Natural killer cell treated with Interleukin-12 subunit alpha and Interleukin-12 subunit beta and Interleukin-15 and Interleukin-18, amount 100 ng/mL, for 72 hours (primary cell): ENCODE data around the gene GFOD1. TPM values are rescaled to one million over a fixed set of nuclear protein-coding genes. Genes with fewer than 3 reads are reported as not detected.
"Not testable (repeated sequence)": the region's sequence is repeated elsewhere in the genome, so short reads cannot be mapped to it uniquely, and the experiment has no call there.

Experiments
- ATAC-seq, 2 donors: fragments of 150-1000 bp; cut with Tn5 transposase in 1 of 2; sonication (Bioruptor Pico), chemical (Tn5 transposase) in 1 of 2; 2 replicates each; pipeline ENCODE4 v1.10.0; 2021
- DNase-seq: peaks from one replicate; pipeline ENCODE4 v3.0.0; 2022; ENCODE audit warnings: low spot score
- H3K27ac Mint-ChIP-seq, 2 donors: 1 replicate in 1 of 2; 2 replicates in 1 of 2; pipeline ENCODE4 v1.8.0; 2022; ENCODE audit warnings: mixed read lengths in 2 of 2, mild to moderate bottlenecking in 1 of 2, moderate library complexity in 1 of 2
- H3K27me3 Mint-ChIP-seq, 2 donors: 1 replicate in 1 of 2; 2 replicates in 1 of 2; pipeline ENCODE4 v1.8.0; 2022; ENCODE audit warnings: mixed read lengths in 2 of 2
- H3K36me3 Mint-ChIP-seq: one replicate; pipeline ENCODE4 v1.8.0; 2022; ENCODE audit warnings: mixed read lengths
- H3K4me1 Mint-ChIP-seq, 2 donors: 1 replicate in 1 of 2; 2 replicates in 1 of 2; pipeline ENCODE4 v1.8.0; 2022; ENCODE audit warnings: low read depth in 2 of 2, mixed read lengths in 2 of 2, mild to moderate bottlenecking in 1 of 2
- H3K4me3 Mint-ChIP-seq: one replicate; pipeline ENCODE4 v1.8.0; 2022; ENCODE audit warnings: mixed read lengths
- H3K9me3 Mint-ChIP-seq: 2 replicates; pipeline ENCODE4 v1.8.0; 2022; ENCODE audit warnings: mixed read lengths
- total RNA-seq, 2 donors: library from RNA; stranded (reverse); gene quantifications; one replicate each; pipeline ENCODE4 v1.2.3, GENCODE V29; 2022

The GFOD1 gene
- total RNA-seq, 2 donors from 2014 or later, result 9.7 to 12.1 TPM

GRCh38 chr6:13444604-13445003, 42.8 kb downstream of the GFOD1 start:
- Mint-ChIP-seq H3K9me3 (no peaks in the 10 kb centered on the region), H3K36me3 (no peaks in the 10 kb centered on the region), H3K27me3 (no peaks in the 10 kb centered on the region), H3K4me3 (peak overlapping the region; percentile 25), H3K27ac (peak overlapping the region; percentile 3 to 32), H3K4me1 (peaks cover 49 to 52% of the 10 kb centered on the region in 2 donors)
- no peak for DNase-seq
- no peak for ATAC-seq

DNA sequence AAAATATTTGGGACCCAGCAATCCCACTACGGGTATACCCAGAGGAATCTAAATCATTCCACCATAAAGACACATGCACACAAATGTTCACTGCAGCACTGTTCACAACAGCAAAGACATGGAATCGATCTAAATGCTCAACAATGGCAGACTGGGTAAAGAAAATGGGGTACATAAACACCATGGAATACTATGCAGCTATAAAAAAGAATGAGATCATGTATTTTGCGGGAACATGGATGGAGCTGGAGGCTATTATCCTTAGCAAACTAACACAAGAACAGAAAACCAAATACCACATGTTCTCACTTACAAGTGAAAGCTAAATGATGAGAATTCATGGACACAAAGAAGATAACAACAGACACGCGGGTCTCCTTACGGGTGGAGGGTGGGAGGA, 43.4 kb downstream of the GFOD1 start:
- DNase-seq, H3K36me3 Mint-ChIP-seq, H3K9me3 Mint-ChIP-seq, ATAC-seq, H3K27me3 Mint-ChIP-seq, H3K4me3 Mint-ChIP-seq: not testable (repeated sequence)
- peak overlapping the region in 1 of 2 donors; percentile 47 for H3K27ac Mint-ChIP-seq
- H3K4me1 Mint-ChIP-seq, result peaks cover 48 to 49% of the 10 kb centered on the region in 2 donors

DNA sequence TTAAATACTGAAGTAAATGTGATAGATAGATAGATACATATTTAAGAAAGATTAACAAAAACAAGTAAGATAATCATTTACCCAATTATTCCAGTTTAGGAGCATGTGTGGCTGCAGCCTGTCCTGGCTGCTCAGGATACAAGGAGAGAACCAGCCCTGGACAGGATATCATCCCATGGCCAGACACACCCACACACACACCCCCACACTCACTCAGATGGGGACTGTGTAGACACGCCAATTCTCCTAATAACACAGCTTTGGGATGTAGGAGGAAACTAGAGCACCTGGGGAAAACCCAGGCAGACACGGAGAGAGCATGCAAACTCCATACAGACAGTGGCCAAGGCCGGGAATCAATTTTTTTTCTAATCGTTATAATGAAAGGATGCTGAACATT, 45.6 kb downstream of the GFOD1 start:
- DNase-seq, result no peak
- no peak overlapping the region for H3K4me3 Mint-ChIP-seq
- H3K27me3 Mint-ChIP-seq, result no peaks in the 10 kb centered on the region
- no peak overlapping the region for H3K27ac Mint-ChIP-seq
- no peaks in the 10 kb centered on the region for H3K9me3 Mint-ChIP-seq
- no peaks in the 10 kb centered on the region for H3K36me3 Mint-ChIP-seq
- H3K4me1 Mint-ChIP-seq, result peaks cover 34 to 43% of the 10 kb centered on the region in 2 donors
- no peak for ATAC-seq

- DNase-seq (no peak), ATAC-seq (no peak)
- no peaks in the 10 kb centered on the region for H3K36me3 Mint-ChIP-seq
- H3K27ac Mint-ChIP-seq, result no peak overlapping the region
- peaks cover 31 to 35% of the 10 kb centered on the region in 2 donors for H3K4me1 Mint-ChIP-seq
- no peaks in the 10 kb centered on the region for H3K27me3 Mint-ChIP-seq
- H3K9me3 Mint-ChIP-seq, result no peaks in the 10 kb centered on the region
- H3K4me3 Mint-ChIP-seq, result no peak overlapping the region
Measured at GRCh38 chr6:13439644-13440043, 47.8 kb downstream of the GFOD1 start.

- no peaks in the 10 kb centered on the region for H3K36me3 Mint-ChIP-seq
- ATAC-seq, result no peak
- DNase-seq, result no peak
- peak overlapping the region; percentile 41 to 52 for H3K27ac Mint-ChIP-seq
- H3K27me3 Mint-ChIP-seq, result no peaks in the 10 kb centered on the region
- H3K9me3 Mint-ChIP-seq, result peaks cover 3% of the 10 kb centered on the region
- H3K4me1 Mint-ChIP-seq, result peaks cover 42 to 48% of the 10 kb centered on the region in 2 donors
- H3K4me3 Mint-ChIP-seq, result no peak overlapping the region
Measured at GRCh38 chr6:13438126-13438525, 49.3 kb downstream of the GFOD1 start.

- no peaks in the 10 kb centered on the region for H3K27me3 Mint-ChIP-seq
- DNase-seq, result no peak
- peaks cover 44 to 55% of the 10 kb centered on the region in 2 donors for H3K4me1 Mint-ChIP-seq
- no peak overlapping the region for H3K4me3 Mint-ChIP-seq
- H3K27ac Mint-ChIP-seq, result peak overlapping the region; percentile 41 to 52
- no peaks in the 10 kb centered on the region for H3K36me3 Mint-ChIP-seq
- H3K9me3 Mint-ChIP-seq, result peaks cover 3% of the 10 kb centered on the region
- ATAC-seq, result no peak
Measured at GRCh38 chr6:13437218-13437996, 50.0 kb downstream of the GFOD1 start.

- Mint-ChIP-seq H3K4me1 (peaks cover 51 to 62% of the 10 kb centered on the region in 2 donors), H3K27ac (peak overlapping the region; percentile 85 to 91), H3K36me3 (no peaks in the 10 kb centered on the region), H3K9me3 (peaks cover 3% of the 10 kb centered on the region), H3K4me3 (peak overlapping the region; percentile 38), H3K27me3 (no peaks in the 10 kb centered on the region)
- ATAC-seq (no peak), DNase-seq (no peak)
Measured at GRCh38 chr6:13436399-13437217, 50.8 kb downstream of the GFOD1 start.

- peaks cover 61 to 64% of the 10 kb centered on the region in 2 donors for H3K4me1 Mint-ChIP-seq
- peak in 1 of 2 donors; percentile 64 for ATAC-seq
Measured at GRCh38 chr6:13435477-13436246, 51.7 kb downstream of the GFOD1 start.

DNA sequence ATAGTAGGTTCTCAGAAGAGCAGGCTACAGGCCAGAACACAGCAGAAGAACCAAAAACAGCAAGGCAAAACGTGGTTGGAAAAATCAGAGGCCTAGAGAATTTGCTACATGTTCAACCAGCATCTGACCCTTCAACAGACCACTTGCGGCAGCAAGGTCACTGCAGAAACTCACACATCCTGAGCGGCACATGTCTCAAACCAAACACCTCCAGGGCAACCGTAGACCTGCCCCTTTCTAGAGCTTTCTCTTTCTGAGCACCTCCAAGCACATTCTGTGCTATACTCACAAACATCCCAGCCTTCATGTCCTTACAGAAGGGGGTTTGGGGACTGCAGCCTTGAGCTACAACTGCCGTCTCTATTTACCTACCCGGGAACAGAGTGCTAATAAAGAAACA, 52.6 kb downstream of the GFOD1 start:
- Mint-ChIP-seq H3K9me3 (peaks cover 3% of the 10 kb centered on the region), H3K4me3 (peak overlapping the region; percentile 56), H3K36me3 (no peaks in the 10 kb centered on the region), H3K27ac (peak overlapping the region; percentile 85 to 91), H3K27me3 (no peaks in the 10 kb centered on the region), H3K4me1 (peaks cover 66 to 70% of the 10 kb centered on the region in 2 donors)
- DNase-seq (no peak), ATAC-seq (peak; percentile 58 to 68)

More at GRCh38 chr6:13435477-13436246, 51.7 kb downstream of the GFOD1 start:
- H3K27ac Mint-ChIP-seq, result peak overlapping the region; percentile 85 to 91
- H3K4me3 Mint-ChIP-seq, result peak overlapping the region; percentile 56
- peaks cover 3% of the 10 kb centered on the region for H3K9me3 Mint-ChIP-seq
- DNase-seq, result no peak
- no peaks in the 10 kb centered on the region for H3K27me3 Mint-ChIP-seq
- no peaks in the 10 kb centered on the region for H3K36me3 Mint-ChIP-seq

GRCh38 chr6:13434135-13434775, 53.1 kb downstream of the GFOD1 start:
- not testable (repeated sequence) for H3K27me3 Mint-ChIP-seq, H3K9me3 Mint-ChIP-seq, DNase-seq, ATAC-seq, H3K36me3 Mint-ChIP-seq
- peak overlapping the region; percentile 85 to 91 for H3K27ac Mint-ChIP-seq
- H3K4me3 Mint-ChIP-seq, result peak overlapping the region; percentile 56
- H3K4me1 Mint-ChIP-seq, result peaks cover 71 to 75% of the 10 kb centered on the region in 2 donors

DNA sequence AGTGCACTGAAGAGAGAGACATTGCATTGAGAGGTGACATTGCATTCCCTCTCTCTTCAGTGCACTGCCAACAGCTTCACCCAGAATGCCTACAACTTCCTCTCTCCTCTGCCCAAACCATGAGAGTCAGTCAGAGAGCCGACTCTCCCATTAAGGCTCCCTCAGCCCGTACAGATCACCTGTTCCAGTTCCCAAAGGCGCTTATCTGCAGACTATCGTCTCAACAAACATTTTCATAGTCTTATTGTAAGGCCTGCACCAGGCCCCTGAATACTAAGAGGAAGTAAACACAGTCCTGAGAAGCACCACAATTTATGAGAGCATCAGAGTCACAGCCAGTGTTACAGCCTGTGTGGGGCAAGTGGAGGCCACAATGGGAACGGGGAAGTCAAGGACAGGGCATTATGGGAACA, 53.7 kb downstream of the GFOD1 start:
- Mint-ChIP-seq H3K9me3 (peaks cover 3% of the 10 kb centered on the region), H3K4me1 (peaks cover 76 to 80% of the 10 kb centered on the region in 2 donors), H3K27ac (peak overlapping the region; percentile 85 to 91), H3K36me3 (no peaks in the 10 kb centered on the region), H3K27me3 (no peaks in the 10 kb centered on the region), H3K4me3 (peak overlapping the region; percentile 24)
- no peak for DNase-seq
- ATAC-seq, result no peak

- Mint-ChIP-seq H3K27me3 (no peaks in the 10 kb centered on the region), H3K4me3 (peak overlapping the region; percentile 86), H3K9me3 (peaks cover 3% of the 10 kb centered on the region), H3K4me1 (peaks cover 85% of the 10 kb centered on the region in 2 donors), H3K36me3 (no peaks in the 10 kb centered on the region), H3K27ac (peak overlapping the region; percentile 85 to 91)
- ATAC-seq (peak in 1 of 2 donors; percentile 39), DNase-seq (no peak)
Measured at GRCh38 chr6:13432526-13433184, 54.7 kb downstream of the GFOD1 start.
